BE2C (cell line): Measurements from ENCODE around the gene RGS10.

ENCODE experiments used
- DNase-seq: peaks from one replicate; pipeline ENCODE4 v3.0.0-alpha.2; 2020
- H3K27me3 ChIP-seq: fragments of 250-450 bp; sonication (Bioruptor Pico); 2 replicates; pipeline ENCODE4 v1.5.1; 2020; ENCODE audit warnings: mild to moderate bottlenecking
- H3K36me3 ChIP-seq: fragments of 250-450 bp; sonication (Bioruptor Pico); 2 replicates; pipeline ENCODE4 v1.5.1; 2020; ENCODE audit warnings: mild to moderate bottlenecking
- H3K4me1 ChIP-seq: fragments of 250-450 bp; sonication (Bioruptor Pico); 2 replicates; pipeline ENCODE4 v1.5.1; 2020
- H3K4me3 ChIP-seq: 2 replicates; pipeline ENCODE4 v1.5.1; 2011; ENCODE audit warnings: low read depth, low read length
- H3K9me3 ChIP-seq: fragments of 250-450 bp; sonication (Bioruptor Pico); 2 replicates; pipeline ENCODE4 v1.5.1; 2020
- TF ChIP-seq, protein P1 (sequence below): IDR thresholded peaks from 2 replicates; pipeline ENCODE4 v1.5.1; 2012; ENCODE audit warnings: mild to moderate bottlenecking, low read depth, low read length

The RGS10 gene

DNA sequence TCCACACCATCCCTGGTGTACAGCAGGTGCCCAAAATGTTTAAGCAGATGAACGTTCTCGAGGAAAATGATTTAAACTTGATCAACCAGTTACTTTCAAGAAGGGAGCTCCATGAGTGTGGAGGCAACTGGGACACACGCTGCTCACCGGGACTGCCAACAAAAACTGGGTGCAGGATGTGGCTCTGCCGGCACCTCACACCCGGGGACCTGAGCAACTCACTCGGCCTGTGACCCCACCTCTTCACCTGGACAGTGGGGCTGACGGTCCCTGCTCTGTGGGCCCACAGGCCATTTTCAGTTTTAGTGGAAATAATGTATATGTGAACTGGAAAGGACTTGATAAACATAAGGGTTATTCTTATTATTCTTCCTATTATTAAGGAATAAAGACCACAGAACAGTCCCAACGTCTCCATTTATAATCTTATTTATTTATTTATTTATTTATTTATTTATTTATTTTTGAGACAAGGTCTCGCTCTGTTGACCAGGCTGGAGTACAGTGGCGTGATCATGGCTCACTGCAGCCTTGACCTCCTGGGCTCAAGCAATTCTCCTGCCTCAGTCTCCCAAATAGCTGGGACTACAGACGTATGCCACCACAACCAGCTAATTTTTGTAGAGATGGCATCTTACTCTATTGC, 60.6 kb downstream of the RGS10 start:
- no peaks in the 10 kb centered on the region for H3K4me1 ChIP-seq
- no peak for DNase-seq

DNA sequence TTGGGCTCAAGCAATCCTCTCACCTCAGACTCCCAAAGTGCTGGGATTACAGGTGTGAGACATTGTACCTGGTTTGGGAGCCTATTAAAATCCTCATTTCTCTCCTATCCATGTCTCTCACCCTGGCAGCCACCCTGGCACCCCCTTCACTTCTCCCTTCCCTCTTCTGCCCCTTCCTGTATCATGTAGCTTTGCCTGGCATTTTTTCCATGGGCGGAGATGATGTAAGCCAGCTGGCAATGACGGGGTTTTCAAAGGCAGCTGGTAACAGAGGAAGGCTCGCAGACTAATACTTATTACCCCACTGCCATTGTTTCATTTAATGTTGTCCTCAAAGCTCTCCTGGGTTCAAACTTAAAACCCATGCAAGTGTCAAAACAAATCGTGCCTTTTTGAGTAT, 61.9 kb downstream of the RGS10 start:
- Histone ChIP-seq H3K4me1 (no peaks in the 10 kb centered on the region), H3K4me3 (no peak overlapping the region), H3K36me3 (no peaks in the 10 kb centered on the region), H3K27me3 (no peaks in the 10 kb centered on the region), H3K9me3 (no peaks in the 10 kb centered on the region)
- DNase-seq, result no peak
- TF ChIP-seq, protein P1, sequence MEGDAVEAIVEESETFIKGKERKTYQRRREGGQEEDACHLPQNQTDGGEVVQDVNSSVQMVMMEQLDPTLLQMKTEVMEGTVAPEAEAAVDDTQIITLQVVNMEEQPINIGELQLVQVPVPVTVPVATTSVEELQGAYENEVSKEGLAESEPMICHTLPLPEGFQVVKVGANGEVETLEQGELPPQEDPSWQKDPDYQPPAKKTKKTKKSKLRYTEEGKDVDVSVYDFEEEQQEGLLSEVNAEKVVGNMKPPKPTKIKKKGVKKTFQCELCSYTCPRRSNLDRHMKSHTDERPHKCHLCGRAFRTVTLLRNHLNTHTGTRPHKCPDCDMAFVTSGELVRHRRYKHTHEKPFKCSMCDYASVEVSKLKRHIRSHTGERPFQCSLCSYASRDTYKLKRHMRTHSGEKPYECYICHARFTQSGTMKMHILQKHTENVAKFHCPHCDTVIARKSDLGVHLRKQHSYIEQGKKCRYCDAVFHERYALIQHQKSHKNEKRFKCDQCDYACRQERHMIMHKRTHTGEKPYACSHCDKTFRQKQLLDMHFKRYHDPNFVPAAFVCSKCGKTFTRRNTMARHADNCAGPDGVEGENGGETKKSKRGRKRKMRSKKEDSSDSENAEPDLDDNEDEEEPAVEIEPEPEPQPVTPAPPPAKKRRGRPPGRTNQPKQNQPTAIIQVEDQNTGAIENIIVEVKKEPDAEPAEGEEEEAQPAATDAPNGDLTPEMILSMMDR, result no peak

More for the DNA sequence above, 60.6 kb downstream of the RGS10 start:
- H3K9me3 ChIP-seq, result no peaks in the 10 kb centered on the region
- H3K27me3 ChIP-seq, result no peaks in the 10 kb centered on the region
- no peaks in the 10 kb centered on the region for H3K36me3 ChIP-seq
- TF ChIP-seq, protein P1, result no peak
- H3K4me3 ChIP-seq, result no peak overlapping the region

DNA sequence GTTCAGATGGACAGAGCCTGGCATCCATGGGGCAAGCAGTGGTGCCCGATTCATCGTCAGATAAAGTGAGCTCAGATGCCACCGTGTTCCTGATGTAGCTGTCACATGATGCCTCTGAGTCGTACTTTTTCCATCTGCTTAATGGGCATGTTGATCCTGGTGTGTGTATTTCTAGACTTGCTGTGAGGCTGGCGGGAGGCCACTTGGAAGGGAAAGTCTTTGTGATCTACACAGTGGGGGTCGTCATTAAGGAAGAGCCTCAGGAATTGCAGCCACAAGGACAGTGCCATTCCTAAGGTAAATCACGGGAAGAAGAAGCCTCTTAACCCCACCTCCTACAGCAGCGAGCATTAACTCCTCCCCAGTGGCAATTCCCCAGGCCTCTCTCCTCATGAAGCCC, 63.0 kb downstream of the RGS10 start:
- Histone ChIP-seq H3K36me3 (no peaks in the 10 kb centered on the region), H3K27me3 (no peaks in the 10 kb centered on the region), H3K4me1 (no peaks in the 10 kb centered on the region), H3K9me3 (no peaks in the 10 kb centered on the region), H3K4me3 (no peak overlapping the region)
- TF ChIP-seq, protein P1, result no peak
- no peak for DNase-seq

DNA sequence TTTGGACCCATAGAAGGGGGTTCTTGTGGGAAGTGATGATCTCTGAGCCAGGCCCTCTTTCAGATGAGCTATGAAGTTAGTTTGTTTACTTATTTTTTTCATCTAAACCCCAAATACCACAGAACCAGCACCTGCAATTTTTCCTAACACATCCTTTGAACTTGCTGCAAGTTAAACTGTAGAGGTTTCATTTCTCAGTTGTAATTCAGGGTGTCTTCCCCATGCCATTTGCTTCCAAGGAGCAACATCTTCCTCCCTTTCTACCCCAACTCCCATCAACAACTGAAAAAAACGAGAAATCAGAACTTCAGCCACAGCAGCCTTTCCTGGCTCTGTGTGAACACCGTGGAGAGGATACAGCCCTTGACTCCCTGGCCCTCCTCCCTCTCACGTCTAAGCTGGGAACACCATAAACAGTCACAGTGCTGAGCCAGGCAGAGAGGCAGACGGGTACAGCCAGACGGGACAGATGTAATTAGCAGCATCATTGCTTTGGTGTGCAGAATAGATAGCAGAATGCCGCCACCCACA, 63.6 kb downstream of the RGS10 start:
- H3K27me3 ChIP-seq, result no peaks in the 10 kb centered on the region
- DNase-seq, result peak; percentile 23
- H3K4me3 ChIP-seq, result no peak overlapping the region
- no peaks in the 10 kb centered on the region for H3K9me3 ChIP-seq
- no peaks in the 10 kb centered on the region for H3K36me3 ChIP-seq
- no peaks in the 10 kb centered on the region for H3K4me1 ChIP-seq
- TF ChIP-seq, protein P1, result no peak

DNA sequence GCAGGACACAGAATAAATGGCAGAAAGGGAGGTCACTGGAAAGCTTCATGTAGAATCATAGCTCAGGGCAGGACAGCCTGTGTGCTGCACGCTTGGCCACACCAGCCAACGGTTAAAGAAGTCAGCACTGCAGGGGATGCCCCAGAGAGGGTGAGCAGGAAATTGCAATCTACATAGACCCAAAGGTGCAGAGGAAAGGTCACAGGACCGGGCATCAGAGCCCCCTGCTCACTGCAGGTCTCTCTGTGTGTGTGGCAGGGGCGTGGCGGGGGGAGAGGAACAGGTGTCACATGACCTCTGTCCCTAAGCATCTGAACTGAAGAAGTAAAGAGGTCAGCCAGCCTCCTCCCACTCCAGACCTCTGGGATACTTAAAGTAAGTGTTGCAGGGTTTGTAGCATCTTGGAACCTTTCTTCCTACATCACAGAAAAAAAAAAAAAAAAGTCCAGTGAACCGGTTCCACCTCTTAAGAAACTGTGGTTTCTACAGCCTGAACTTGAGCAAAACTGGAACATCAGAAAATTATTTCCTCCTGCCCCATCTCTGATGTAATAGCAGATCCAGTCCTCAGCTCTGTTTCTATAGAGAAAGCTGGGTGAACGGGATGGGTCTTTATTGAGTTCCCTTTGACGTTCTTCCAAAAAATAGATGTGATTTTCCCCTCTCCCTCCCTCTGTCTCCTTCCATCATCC, 64.3 kb downstream of the RGS10 start:
- DNase-seq, result no peak
- no peaks in the 10 kb centered on the region for H3K36me3 ChIP-seq
- H3K4me3 ChIP-seq, result no peak overlapping the region
- no peaks in the 10 kb centered on the region for H3K4me1 ChIP-seq
- no peaks in the 10 kb centered on the region for H3K9me3 ChIP-seq
- H3K27me3 ChIP-seq, result no peaks in the 10 kb centered on the region
- TF ChIP-seq, protein P1, result no peak

DNA sequence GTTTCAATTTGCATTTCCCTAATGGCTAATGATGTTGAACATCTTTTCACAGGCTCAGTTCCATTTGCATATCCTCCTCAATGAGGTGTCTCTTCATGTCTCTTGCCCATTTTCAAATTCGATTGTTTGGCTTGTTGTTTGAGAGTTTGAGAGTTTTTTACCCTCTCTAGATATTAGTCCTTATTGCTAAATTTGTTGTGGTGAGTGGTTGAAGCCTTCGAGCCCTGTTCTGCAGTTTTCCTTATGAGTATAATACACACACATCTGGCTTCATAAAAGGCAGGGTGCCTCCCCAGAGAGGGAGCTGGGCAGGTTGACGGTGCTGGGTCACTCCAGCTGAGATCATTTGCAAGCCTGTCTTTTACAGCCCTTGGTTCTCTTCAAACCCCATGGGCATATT, 65.1 kb downstream of the RGS10 start:
- H3K4me3 ChIP-seq, result no peak overlapping the region
- H3K9me3 ChIP-seq, result no peaks in the 10 kb centered on the region
- no peaks in the 10 kb centered on the region for H3K36me3 ChIP-seq
- TF ChIP-seq, protein P1, result no peak
- H3K4me1 ChIP-seq, result no peaks in the 10 kb centered on the region
- no peak for DNase-seq
- H3K27me3 ChIP-seq, result no peaks in the 10 kb centered on the region
